ENCODE measurements around the gene C2.
"Not testable (repeated sequence)": the region's sequence is repeated elsewhere in the genome, so short reads cannot be mapped to it uniquely, and the experiment has no call there.

Gene C2

DNA sequence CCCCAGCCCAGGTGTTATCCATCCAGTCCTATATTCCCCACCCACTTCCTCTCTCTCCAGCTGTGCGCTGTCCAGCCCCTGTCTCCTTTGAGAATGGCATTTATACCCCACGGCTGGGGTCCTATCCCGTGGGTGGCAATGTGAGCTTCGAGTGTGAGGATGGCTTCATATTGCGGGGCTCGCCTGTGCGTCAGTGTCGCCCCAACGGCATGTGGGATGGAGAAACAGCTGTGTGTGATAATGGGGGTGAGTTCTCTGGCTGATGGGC, 1.1 kb downstream of the C2 start:
- DNase-seq: no peak

DNA sequence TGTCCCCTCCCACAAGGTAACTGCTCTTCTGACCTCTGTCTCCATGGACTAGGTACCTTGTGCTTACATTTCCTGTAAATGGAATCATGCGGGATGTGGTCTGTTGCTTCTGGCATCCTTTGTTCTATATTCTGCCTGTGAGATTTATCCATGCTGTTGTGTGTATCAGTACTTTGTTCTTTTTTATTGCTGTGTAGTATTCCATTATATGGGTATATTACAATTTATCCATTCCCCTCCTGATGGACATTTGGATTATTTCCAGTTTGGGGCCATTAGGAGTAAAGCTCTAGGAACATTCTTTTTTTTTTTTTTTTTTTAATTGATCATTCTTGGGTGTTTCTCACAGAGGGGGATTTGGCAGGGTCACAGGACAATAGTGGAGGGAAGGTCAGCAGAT, 3.4 kb downstream of the C2 start:
- DNase-seq: no peak

GRCh38 chr6:31932137-31932536, 4.6 kb downstream of the C2 start:
- not testable (repeated sequence) for DNase-seq

DNA sequence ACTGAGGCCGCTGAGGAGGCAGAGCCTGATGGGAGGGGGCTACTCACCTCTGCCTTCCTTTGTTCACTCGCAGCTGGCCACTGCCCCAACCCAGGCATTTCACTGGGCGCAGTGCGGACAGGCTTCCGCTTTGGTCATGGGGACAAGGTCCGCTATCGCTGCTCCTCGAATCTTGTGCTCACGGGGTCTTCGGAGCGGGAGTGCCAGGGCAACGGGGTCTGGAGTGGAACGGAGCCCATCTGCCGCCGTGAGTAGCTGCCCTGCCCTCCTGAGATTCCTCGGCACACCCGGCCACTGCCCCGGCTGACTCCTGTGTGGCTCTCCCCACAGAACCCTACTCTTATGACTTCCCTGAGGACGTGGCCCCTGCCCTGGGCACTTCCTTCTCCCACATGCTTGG, 6.0 kb downstream of the C2 start:
- no peak for DNase-seq

- no peak for DNase-seq
Measured at GRCh38 chr6:31935021-31935420, 7.5 kb downstream of the C2 start.

- no peak for DNase-seq
Measured at GRCh38 chr6:31935823-31936222, 8.3 kb downstream of the C2 start.

GRCh38 chr6:31940256-31940664, 12.7 kb downstream of the C2 start:
- DNase-seq: no peak

- DNase-seq: no peak
Measured at GRCh38 chr6:31943742-31944141, 16.2 kb downstream of the C2 start.

DNA sequence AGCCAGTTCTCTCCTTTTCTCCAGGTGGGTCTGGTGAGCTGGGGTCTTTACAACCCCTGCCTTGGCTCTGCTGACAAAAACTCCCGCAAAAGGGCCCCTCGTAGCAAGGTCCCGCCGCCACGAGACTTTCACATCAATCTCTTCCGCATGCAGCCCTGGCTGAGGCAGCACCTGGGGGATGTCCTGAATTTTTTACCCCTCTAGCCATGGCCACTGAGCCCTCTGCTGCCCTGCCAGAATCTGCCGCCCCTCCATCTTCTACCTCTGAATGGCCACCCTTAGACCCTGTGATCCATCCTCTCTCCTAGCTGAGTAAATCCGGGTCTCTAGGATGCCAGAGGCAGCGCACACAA, 17.6 kb downstream of the C2 start:
- no peak for DNase-seq

DNA sequence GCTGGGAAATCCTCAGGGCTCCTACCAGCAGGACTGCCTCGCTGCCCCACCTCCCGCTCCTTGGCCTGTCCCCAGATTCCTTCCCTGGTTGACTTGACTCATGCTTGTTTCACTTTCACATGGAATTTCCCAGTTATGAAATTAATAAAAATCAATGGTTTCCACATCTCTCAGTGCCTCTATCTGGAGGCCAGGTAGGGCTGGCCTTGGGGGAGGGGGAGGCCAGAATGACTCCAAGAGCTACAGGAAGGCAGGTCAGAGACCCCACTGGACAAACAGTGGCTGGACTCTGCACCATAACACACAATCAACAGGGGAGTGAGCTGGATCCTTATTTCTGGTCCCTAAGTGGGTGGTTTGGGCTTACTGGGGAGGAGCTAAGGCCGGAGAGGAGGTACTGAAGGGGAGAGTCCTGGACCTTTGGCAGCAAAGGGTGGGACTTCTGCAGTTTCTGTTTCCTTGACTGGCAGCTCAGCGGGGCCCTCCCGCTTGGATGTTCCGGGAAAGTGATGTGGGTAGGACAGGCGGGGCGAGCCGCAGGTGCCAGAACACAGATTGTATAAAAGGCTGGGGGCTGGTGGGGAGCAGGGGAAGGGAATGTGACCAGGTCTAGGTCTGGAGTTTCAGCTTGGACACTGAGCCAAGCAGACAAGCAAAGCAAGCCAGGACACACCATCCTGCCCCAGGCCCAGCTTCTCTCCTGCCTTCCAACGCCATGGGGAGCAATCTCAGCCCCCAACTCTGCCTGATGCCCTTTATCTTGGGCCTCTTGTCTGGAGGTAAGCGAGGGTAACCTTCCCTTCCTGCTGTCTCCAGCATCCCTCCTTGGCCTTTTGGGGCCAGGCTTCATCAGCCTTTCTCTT, 18.2 kb downstream of the C2 start, which contains the start of gene CFB:
Gene CFB, plus strand, starts transcription at position 589 of the 863 bp plus-strand sequence. Its CDS starts 127 bp downstream, at position 716.
- DNase-seq: no peak

- no peak for DNase-seq
Measured at GRCh38 chr6:31946370-31946885, 18.9 kb downstream of the C2 start.

GRCh38 chr6:31947070-31947675, 19.7 kb downstream of the C2 start:
- no peak for DNase-seq

GRCh38 chr6:31947864-31948263, 20.3 kb downstream of the C2 start:
- no peak for DNase-seq

- no peak for DNase-seq
Measured at GRCh38 chr6:31948306-31948705, 20.8 kb downstream of the C2 start.

DNA sequence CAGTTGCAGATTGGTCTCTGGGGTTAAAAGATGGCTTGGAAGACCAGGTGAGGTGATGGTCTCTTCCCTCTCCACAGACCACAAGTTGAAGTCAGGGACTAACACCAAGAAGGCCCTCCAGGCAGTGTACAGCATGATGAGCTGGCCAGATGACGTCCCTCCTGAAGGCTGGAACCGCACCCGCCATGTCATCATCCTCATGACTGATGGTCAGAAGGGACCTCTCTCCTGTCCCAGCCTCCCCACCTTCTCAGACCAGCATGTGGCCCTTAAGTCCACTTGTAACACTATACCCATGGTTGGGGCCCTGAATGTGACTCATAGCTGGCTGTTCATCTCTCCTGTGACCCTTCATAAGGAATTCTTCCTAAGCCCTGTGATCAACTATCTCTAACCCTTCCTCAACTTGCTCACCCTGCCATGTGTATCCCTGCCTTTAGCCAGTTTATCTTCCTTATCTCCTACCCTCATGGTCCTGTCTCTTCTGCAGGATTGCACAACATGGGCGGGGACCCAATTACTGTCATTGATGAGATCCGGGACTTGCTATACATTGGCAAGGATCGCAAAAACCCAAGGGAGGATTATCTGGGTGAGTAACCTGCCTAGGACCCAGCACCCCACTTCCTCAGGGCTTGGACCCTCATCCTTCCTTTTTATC, 21.4 kb downstream of the C2 start:
- DNase-seq: no peak

GRCh38 chr6:31949926-31950548, 22.5 kb downstream of the C2 start:
- no peak for DNase-seq

- DNase-seq: no peak
Measured at GRCh38 chr6:31952140-31952805, 24.8 kb downstream of the C2 start.

DNA sequence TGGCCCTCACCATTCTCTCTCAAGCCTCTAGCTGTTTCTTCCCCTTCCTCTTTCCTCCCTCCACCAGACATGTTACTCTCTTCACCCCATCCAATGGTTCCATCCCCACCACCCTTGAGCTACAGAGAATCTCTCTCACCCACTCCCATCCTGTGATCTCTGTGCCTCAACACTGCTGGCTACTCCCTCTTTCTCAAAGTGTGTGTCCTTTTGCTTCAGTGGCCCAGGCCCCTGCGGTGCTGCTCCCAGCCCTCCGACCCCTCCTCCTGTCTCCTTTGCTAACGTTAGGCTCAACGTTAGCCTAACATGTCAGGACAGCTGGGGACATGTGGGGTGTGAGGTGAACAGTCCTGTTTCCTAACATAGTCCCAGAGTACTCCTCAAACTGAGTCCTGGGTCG, 25.4 kb downstream of the C2 start:
- no peak for DNase-seq

DNA sequence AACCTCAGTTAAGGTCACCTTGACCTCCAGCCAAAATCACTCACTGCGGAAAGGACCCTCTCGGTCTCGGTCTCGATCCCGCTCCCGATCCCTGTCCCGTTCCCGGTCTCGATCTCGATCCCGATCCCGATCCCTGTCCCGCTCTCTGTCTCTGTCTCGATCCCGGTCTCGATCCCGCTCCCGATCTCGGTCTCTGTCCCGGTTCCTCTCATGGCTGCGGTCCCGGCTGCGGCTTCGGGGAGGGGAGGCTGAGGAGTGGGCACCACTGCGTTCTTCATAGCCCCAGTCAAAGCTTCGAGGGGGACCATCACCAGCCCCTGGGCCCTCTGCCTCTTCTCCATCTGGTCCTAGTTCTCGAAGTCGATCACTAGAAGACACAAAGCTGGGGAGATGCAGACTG, 27.0 kb downstream of the C2 start:
- no peak for DNase-seq

GRCh38 chr6:31956796-31957195, 29.3 kb downstream of the C2 start:
- no peak for DNase-seq

DNA sequence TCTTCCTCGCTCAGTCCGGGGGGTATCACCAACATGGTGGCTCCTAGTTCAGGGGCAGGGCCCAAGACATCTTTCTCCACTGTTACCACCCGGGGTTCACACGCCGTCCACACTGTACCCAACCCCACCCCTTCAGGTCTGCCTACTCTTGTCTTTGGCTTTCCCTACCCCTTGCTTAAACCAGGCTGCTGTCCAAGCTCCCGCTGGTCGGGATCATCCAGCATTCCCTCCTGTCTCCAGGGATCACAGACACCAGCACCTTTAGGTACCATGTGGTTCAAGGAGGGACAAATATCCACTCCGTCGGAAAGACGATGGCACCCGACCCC, 30.9 kb downstream of the C2 start:
- no peak for DNase-seq

DNA sequence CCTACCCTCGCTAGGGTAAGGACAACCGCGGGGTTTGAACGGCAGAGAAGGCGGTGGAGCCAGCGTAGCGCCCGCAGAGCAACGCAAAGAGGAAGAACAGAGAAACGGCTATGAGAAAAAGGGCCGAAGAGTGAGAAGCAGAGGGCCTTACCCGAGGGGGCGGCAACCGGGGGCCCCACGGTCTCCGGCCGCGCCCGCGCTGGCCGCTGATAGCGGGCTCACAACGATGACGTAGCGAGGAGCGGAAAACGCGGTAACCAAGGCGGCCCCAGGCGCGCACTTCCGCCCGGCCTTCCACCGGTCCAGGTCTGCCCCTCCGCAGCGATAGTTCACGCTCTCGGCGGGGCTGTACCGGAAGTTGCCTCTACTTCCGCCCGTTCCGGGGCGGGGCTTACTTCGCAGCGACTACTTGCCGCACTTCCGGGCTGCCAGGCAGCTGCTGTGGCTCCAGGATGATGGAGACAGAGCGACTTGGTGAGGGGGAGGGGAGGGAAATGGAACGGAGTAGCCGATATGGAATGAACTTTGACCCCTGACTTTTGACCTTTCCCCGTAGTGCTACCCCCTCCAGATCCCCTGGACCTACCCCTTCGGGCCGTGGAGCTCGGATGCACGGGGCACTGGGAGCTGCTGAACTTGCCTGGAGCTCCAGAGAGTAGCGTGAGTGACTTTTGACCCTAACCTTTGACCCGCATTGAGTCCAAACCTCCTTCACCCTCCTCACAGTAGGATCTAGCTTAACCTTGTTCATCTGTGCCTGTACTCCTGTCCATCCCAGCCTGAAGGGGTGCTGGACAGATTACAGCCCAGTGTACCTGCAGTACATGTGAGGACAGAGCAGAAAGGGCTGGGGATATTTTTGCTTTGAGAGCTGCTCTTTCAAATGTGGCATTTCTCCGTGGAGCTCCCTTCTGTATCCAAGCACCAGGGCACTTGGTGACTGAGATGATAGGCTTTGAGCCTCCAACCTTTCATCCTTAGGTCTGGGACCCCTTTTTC, 31.5 kb downstream of the C2 start, which contains the start of the genes NELFE and SKIC2:
Gene NELFE, minus strand, starts transcription at position 231 of the 999 bp plus-strand sequence. CDS start 525 bp downstream, outside the sequence.
Gene SKIC2, plus strand, starts transcription at position 435 of the 999 bp plus-strand sequence. Its CDS starts 18 bp downstream, at position 453.
- peak; percentile 73 for DNase-seq
